Gastroesophageal sphincter (tissue), 4 donors: Measurements from ENCODE around the gene RIPK4. TPM values are rescaled to one million over a fixed set of nuclear protein-coding genes. Genes with fewer than 3 reads are reported as not detected.

Experiments
- ATAC-seq: fragments of 150-250 bp; one replicate; pipeline ENCODE4 v1.9.1; 2016; ENCODE audit warnings: mild to moderate bottlenecking, moderate library complexity
- H3K27ac ChIP-seq, 4 donors: fragments of 200-600 bp; sonication (generic) in 3 of 4; 1 replicate in 3 of 4; 2 replicates in 1 of 4; pipeline ENCODE4 v1.5.1; 2016 to 2019
- H3K27me3 ChIP-seq: fragments of 200-600 bp; sonication (generic); one replicate; pipeline ENCODE4 v1.5.1; 2019
- H3K36me3 ChIP-seq, 2 donors: fragments of 200-600 bp; sonication (generic); one replicate each; pipeline ENCODE4 v1.5.1; 2019; ENCODE audit warnings: control low read depth in 1 of 2
- H3K4me1 ChIP-seq, 3 donors: fragments of 200-600 bp; sonication (generic); 1 replicate in 2 of 3; 2 replicates in 1 of 3; pipeline ENCODE4 v1.5.1; 2016 to 2019; ENCODE audit warnings: control low read depth in 2 of 3
- H3K4me3 ChIP-seq, 2 donors: fragments of 200-600 bp; sonication (generic); one replicate each; pipeline ENCODE4 v1.5.1; 2019; ENCODE audit warnings: mild to moderate bottlenecking in 1 of 2, moderate library complexity in 1 of 2
- H3K9me3 ChIP-seq, 3 donors: fragments of 200-600 bp; sonication (generic); one replicate each; pipeline ENCODE4 v1.5.1; 2017 to 2019; ENCODE audit warnings: control low read depth in 2 of 3
- CTCF ChIP-seq, 4 experiments: fragments of 200-600 bp in 2 of 4; fragments of 450-650 bp in 2 of 4; sonication (generic) in 1 of 4; IDR thresholded peaks; one replicate each; pipeline ENCODE4 v1.5.1; 2017 to 2019; ENCODE audit warnings: antibody characterized with exemption in 4 of 4, mild to moderate bottlenecking in 2 of 4, moderate library complexity in 2 of 4
- EP300 ChIP-seq: sonication (generic); formaldehyde crosslinking; IDR thresholded peaks from one replicate; pipeline ENCODE4 v1.6.1; 2017; ENCODE audit warnings: antibody characterized with exemption, mild to moderate bottlenecking
- POLR2A ChIP-seq, 2 donors: fragments of 450-650 bp; IDR thresholded peaks; one replicate each; pipeline ENCODE4 v1.6.1; 2017; ENCODE audit warnings: antibody characterized with exemption in 2 of 2, mild to moderate bottlenecking in 2 of 2, moderate library complexity in 1 of 2
- POLR2AphosphoS5 ChIP-seq: sonication (generic); formaldehyde crosslinking; IDR thresholded peaks from one replicate; pipeline ENCODE4 v1.6.1; 2017; ENCODE audit warnings: antibody characterized with exemption
- WGBS, 2 donors: methylation state at CpG; one replicate each; pipeline ENCODE4 v1.1.5; 2018; ENCODE audit warnings: low coverage in 1 of 2; 5-methylcytosine and 5-hydroxymethylcytosine counted together
- total RNA-seq, 4 donors: library from RNA; depleted of rRNA; stranded (reverse); fragments of >200 nt; gene quantifications; one replicate each; pipeline ENCODE4 v1.1.0, GENCODE V29; 2016

RIPK4 gene
- total RNA-seq, 4 donors from 2014 or later, result 0.40 to 5.8 (median 1.5) TPM

- 41 to 47% methylated on average over 2 to 3 of the region's 3 CpGs for WGBS, 2 donors
- H3K27ac ChIP-seq, result no peak overlapping the region
- ATAC-seq, result no peak
Observed at GRCh38 chr21:41706678-41707077, 60.2 kb downstream of the RIPK4 start.

DNA sequence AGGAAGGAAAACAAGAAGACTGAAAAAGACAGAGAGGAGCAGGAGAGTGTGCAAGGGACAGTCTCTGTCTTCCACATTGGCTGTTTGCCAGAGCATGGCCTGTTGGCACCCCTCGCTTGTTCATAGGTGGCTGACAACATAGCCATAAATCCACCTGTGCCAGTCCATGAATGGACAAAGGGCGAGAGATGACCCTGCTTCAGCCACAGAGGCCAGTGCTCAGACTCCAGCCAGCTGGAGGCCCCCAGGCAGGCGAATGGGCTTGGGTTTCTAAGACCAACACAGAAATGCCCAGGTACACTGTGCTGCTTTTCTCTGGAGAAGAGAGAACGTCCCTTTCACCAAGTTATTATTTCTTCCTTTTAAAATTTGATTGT, 60.6 kb downstream of the RIPK4 start:
- Histone ChIP-seq H3K9me3 (peaks cover 0 to 14% (median 0%) of the 10 kb centered on the region in 3 donors), H3K36me3 (no peaks in the 10 kb centered on the region), H3K4me1 (no peaks in the 10 kb centered on the region), H3K4me3 (no peak overlapping the region), H3K27me3 (peaks cover 54% of the 10 kb centered on the region), H3K27ac (no peak overlapping the region)
- ATAC-seq, result no peak
- 52 to 56% methylated on average over 3 to 4 of the region's 4 CpGs for WGBS, 2 donors
- TF ChIP-seq EP300 (no peak), POLR2AphosphoS5 (no peak), CTCF (IDR thresholded peaks at IDR 0.05) (no peak), POLR2A (IDR thresholded peaks at IDR 0.05) (no peak)

More at GRCh38 chr21:41706678-41707077, 60.2 kb downstream of the RIPK4 start:
- no peak for TF ChIP-seq POLR2AphosphoS5
- no peak for TF ChIP-seq EP300
- TF ChIP-seq POLR2A (IDR thresholded peaks at IDR 0.05), result no peak
- TF ChIP-seq CTCF (IDR thresholded peaks at IDR 0.05), result no peak
- Histone ChIP-seq H3K4me3 (no peak overlapping the region), H3K9me3 (peaks cover 0 to 14% (median 0%) of the 10 kb centered on the region in 3 donors), H3K27me3 (peaks cover 58% of the 10 kb centered on the region), H3K36me3 (no peaks in the 10 kb centered on the region), H3K4me1 (no peaks in the 10 kb centered on the region)

- Histone ChIP-seq H3K9me3 (peaks cover 0 to 14% (median 0%) of the 10 kb centered on the region in 3 donors), H3K4me1 (no peaks in the 10 kb centered on the region), H3K4me3 (no peak overlapping the region), H3K27me3 (peaks cover 50% of the 10 kb centered on the region), H3K36me3 (no peaks in the 10 kb centered on the region), H3K27ac (no peak overlapping the region)
- TF ChIP-seq CTCF (IDR thresholded peaks at IDR 0.05) (no peak), POLR2A (IDR thresholded peaks at IDR 0.05) (no peak), POLR2AphosphoS5 (no peak), EP300 (no peak)
- no peak for ATAC-seq
- WGBS, 2 donors, result 74 to 100% methylated on average over 3 to 8 of the region's 16 CpGs
Observed at GRCh38 chr21:41705546-41706262, 61.1 kb downstream of the RIPK4 start.

DNA sequence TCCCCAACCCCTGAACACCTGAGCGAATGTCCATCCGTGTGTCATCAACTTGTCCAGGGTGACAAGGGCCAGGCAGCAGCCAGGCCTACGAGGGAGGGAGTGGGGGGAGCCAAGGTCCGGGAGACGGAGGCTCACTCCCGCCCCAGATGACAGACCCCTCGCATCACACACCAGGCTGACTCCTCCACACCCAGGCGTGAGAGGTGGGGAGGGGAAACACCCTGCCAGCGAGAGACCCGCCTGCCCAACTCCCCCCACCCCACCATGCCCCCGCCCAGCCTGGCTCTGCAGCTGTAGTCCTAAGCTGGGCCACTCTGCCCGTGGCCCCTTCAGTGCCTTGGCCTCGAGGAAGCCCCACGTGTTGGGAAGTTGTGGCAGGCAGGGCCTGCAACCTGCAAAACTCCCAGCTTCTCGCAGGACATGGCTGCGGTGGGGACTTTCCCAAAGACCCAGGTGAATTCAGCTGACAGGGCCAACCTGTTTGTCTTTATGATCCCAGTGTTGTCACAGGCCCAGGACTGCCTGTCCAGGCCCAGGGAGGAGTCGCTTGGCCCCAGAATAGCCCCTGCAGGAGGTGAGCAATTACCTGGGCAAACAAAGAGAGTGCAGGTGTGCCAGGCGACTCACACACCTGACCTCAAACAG, 62.9 kb downstream of the RIPK4 start:
- Histone ChIP-seq H3K9me3 (peaks cover 0 to 14% (median 0%) of the 10 kb centered on the region in 3 donors), H3K4me1 (no peaks in the 10 kb centered on the region), H3K4me3 (no peak overlapping the region), H3K27me3 (peaks cover 37% of the 10 kb centered on the region), H3K36me3 (no peaks in the 10 kb centered on the region), H3K27ac (no peak overlapping the region)
- TF ChIP-seq EP300, result no peak
- TF ChIP-seq CTCF (IDR thresholded peaks at IDR 0.05), result no peak
- TF ChIP-seq POLR2AphosphoS5, result no peak
- no peak for TF ChIP-seq POLR2A (IDR thresholded peaks at IDR 0.05)
- ATAC-seq, result no peak
- 67 to 73% methylated on average over 1 to 2 of the region's 18 CpGs for WGBS, 2 donors

DNA sequence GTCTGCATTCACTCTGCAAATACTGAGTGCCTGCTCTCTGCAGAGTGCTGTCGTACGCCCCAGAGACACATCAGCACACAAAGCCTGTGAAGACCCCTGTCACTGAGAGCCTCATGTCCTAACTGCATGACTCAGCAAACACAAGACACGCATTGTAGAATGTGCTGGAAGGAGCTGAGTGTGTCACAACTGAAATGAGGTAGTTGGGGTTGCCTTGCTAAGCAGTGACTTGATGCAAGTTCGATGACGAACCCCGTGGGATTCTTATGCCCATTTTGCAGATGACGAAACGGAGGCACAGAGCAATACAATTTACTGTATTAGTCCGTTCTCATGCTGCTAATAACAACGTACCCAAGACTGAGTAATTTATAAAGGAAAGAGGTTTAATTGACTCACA, 65.1 kb downstream of the RIPK4 start:
- TF ChIP-seq POLR2AphosphoS5 (no peak), EP300 (no peak), POLR2A (IDR thresholded peaks at IDR 0.05) (no peak), CTCF (IDR thresholded peaks at IDR 0.05) (no peak)
- 86 to 94% methylated on average over 5 to 6 of the region's 10 CpGs for WGBS, 2 donors

More for the DNA sequence above, 65.1 kb downstream of the RIPK4 start:
- Histone ChIP-seq H3K27ac (no peak overlapping the region), H3K27me3 (peaks cover 23% of the 10 kb centered on the region), H3K4me3 (no peak overlapping the region), H3K9me3 (peaks cover 0 to 6% (median 0%) of the 10 kb centered on the region in 3 donors), H3K36me3 (no peaks in the 10 kb centered on the region), H3K4me1 (no peaks in the 10 kb centered on the region)
- ATAC-seq, result no peak
